ENCODE measurements around the gene CLDN2.

Gene CLDN2

GRCh38 chrX:106927700-106928099 lies 7.5 kb downstream of the CLDN2 start:
- no peaks in the 10 kb centered on the region for H3K9me3 ChIP-seq (ENCODE audit: insufficient read depth, low read length)
- H3K4me1 ChIP-seq (ENCODE audit: low read length): no peaks in the 10 kb centered on the region
- no peak overlapping the region for H3K4me2 ChIP-seq (ENCODE audit: low read length)
- H3K4me3 ChIP-seq (ENCODE audit: low read length): no peak overlapping the region
- no peaks in the 10 kb centered on the region for H4K20me1 ChIP-seq (ENCODE audit: insufficient read depth, low read length)
- no peaks in the 10 kb centered on the region for H3K36me3 ChIP-seq (replicated peaks; ENCODE audit: low read depth, low read length)
- no peak overlapping the region for H3K27ac ChIP-seq (ENCODE audit: low read length)
- H2AFZ ChIP-seq (ENCODE audit: low read depth, low read length): no peak overlapping the region
- TF ChIP-seq CTCF (IDR thresholded peaks at IDR 0.05; ENCODE audit: low read depth, low read length): no peak
- TF ChIP-seq EZH2phosphoT487 (IDR thresholded peaks at IDR 0.05; ENCODE audit: low read depth): no peak
- no peaks in the 10 kb centered on the region for H3K27me3 ChIP-seq (ENCODE audit: low read depth, low read length)
- no peaks in the 10 kb centered on the region for H3K79me2 ChIP-seq (ENCODE audit: low read length)
- no peak overlapping the region for H3K9ac ChIP-seq (ENCODE audit: low read length)

GRCh38 chrX:106928227-106928626 lies 8.0 kb downstream of the CLDN2 start:
- no peaks in the 10 kb centered on the region for H3K79me2 ChIP-seq (ENCODE audit: low read length)
- no peaks in the 10 kb centered on the region for H3K27me3 ChIP-seq (ENCODE audit: low read depth, low read length)
- H3K4me2 ChIP-seq (ENCODE audit: low read length): no peak overlapping the region
- no peak overlapping the region for H3K9ac ChIP-seq (ENCODE audit: low read length)
- no peaks in the 10 kb centered on the region for H3K36me3 ChIP-seq (replicated peaks; ENCODE audit: low read depth, low read length)
- H3K4me3 ChIP-seq (ENCODE audit: low read length): no peak overlapping the region
- H3K9me3 ChIP-seq (ENCODE audit: insufficient read depth, low read length): no peaks in the 10 kb centered on the region
- H3K27ac ChIP-seq (ENCODE audit: low read length): no peak overlapping the region
- no peaks in the 10 kb centered on the region for H4K20me1 ChIP-seq (ENCODE audit: insufficient read depth, low read length)
- TF ChIP-seq EZH2phosphoT487 (IDR thresholded peaks at IDR 0.05; ENCODE audit: low read depth) (no peak), CTCF (IDR thresholded peaks at IDR 0.05; ENCODE audit: low read depth, low read length) (no peak)
- no peak overlapping the region for H2AFZ ChIP-seq (ENCODE audit: low read depth, low read length)
- no peaks in the 10 kb centered on the region for H3K4me1 ChIP-seq (ENCODE audit: low read length)

- Histone ChIP-seq H2AFZ (ENCODE audit: low read depth, low read length) (no peak overlapping the region), H3K9ac (ENCODE audit: low read length) (no peak overlapping the region), H3K27me3 (ENCODE audit: low read depth, low read length) (no peaks in the 10 kb centered on the region), H4K20me1 (ENCODE audit: insufficient read depth, low read length) (no peaks in the 10 kb centered on the region), H3K4me2 (ENCODE audit: low read length) (no peak overlapping the region), H3K27ac (ENCODE audit: low read length) (no peak overlapping the region), H3K9me3 (ENCODE audit: insufficient read depth, low read length) (no peaks in the 10 kb centered on the region), H3K4me3 (ENCODE audit: low read length) (no peak overlapping the region), H3K4me1 (ENCODE audit: low read length) (no peaks in the 10 kb centered on the region), H3K79me2 (ENCODE audit: low read length) (no peaks in the 10 kb centered on the region), H3K36me3 (replicated peaks; ENCODE audit: low read depth, low read length) (no peaks in the 10 kb centered on the region)
- TF ChIP-seq CTCF (IDR thresholded peaks at IDR 0.05; ENCODE audit: low read depth, low read length) (no peak), EZH2phosphoT487 (IDR thresholded peaks at IDR 0.05; ENCODE audit: low read depth) (no peak)
Observed at GRCh38 chrX:106931831-106932491, 11.8 kb downstream of the CLDN2 start.

DNA sequence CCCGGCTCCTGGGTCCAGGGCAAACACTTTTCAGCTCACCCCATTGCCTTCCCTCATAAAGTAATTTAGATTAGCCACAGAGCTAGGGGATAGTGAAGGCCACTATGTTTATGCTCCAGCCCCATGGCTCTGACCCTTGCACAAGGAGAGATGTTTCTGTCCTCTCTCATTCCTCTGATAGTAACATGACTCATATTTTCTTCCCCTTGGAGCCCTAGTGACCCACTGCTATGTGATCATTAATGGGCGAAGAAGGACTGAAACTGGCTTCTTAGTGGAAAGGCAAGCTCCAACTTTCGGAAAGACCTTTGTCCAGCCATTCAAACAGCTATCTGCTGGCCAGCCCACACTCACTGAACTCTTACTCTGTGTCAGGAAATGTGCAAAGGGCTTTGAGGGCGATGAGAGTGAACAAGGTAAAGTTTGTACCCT lies 12.3 kb downstream of the CLDN2 start:
- no peaks in the 10 kb centered on the region for H3K4me1 ChIP-seq (ENCODE audit: low read length)
- H2AFZ ChIP-seq (ENCODE audit: low read depth, low read length): no peak overlapping the region
- H3K4me2 ChIP-seq (ENCODE audit: low read length): no peak overlapping the region
- no peak for TF ChIP-seq EZH2phosphoT487 (IDR thresholded peaks at IDR 0.05; ENCODE audit: low read depth)
- no peak for TF ChIP-seq CTCF (IDR thresholded peaks at IDR 0.05; ENCODE audit: low read depth, low read length)
- no peak overlapping the region for H3K9ac ChIP-seq (ENCODE audit: low read length)
- no peaks in the 10 kb centered on the region for H3K36me3 ChIP-seq (replicated peaks; ENCODE audit: low read depth, low read length)
- H3K79me2 ChIP-seq (ENCODE audit: low read length): no peaks in the 10 kb centered on the region
- no peak overlapping the region for H3K4me3 ChIP-seq (ENCODE audit: low read length)
- no peaks in the 10 kb centered on the region for H4K20me1 ChIP-seq (ENCODE audit: insufficient read depth, low read length)
- H3K27ac ChIP-seq (ENCODE audit: low read length): no peak overlapping the region
- H3K9me3 ChIP-seq (ENCODE audit: insufficient read depth, low read length): no peaks in the 10 kb centered on the region
- no peaks in the 10 kb centered on the region for H3K27me3 ChIP-seq (ENCODE audit: low read depth, low read length)
